Kidney epithelial cell (primary cell): Measurements from ENCODE around the gene ADM. TPM values are rescaled to one million over a fixed set of nuclear protein-coding genes. Genes with fewer than 3 reads are reported as not detected.

ENCODE experiments used
- DNase-seq: peaks from one replicate; pipeline ENCODE4 v3.0.0-alpha.2; 2010; ENCODE audit warnings: low read depth
- H3K27me3 ChIP-seq: 2 replicates; pipeline ENCODE4 v1.6.0; 2011; ENCODE audit warnings: low read length; ENCODE audit not compliant: control insufficient read depth, insufficient read depth
- H3K36me3 ChIP-seq: 2 replicates; pipeline ENCODE4 v1.5.1; 2011; ENCODE audit warnings: low read length; ENCODE audit not compliant: control insufficient read depth, insufficient read depth
- H3K4me3 ChIP-seq: 2 replicates; pipeline ENCODE4 v1.5.1; 2011; ENCODE audit warnings: low read depth, mild to moderate bottlenecking, control low read depth, low read length
- total RNA-seq: library from RNA; depleted of rRNA; stranded (reverse); fragments of >200 nt; gene quantifications from 2 replicates; pipeline ENCODE4 v1.2.3, GENCODE V29; 2015
- TF ChIP-seq, protein P1 (sequence below): IDR thresholded peaks from 2 replicates; pipeline ENCODE4 v1.5.1; 2011; ENCODE audit warnings: mild to moderate bottlenecking, moderate library complexity, low read length, control low read depth, inconsistent platforms; ENCODE audit not compliant: insufficient read depth, poor library complexity, severe bottlenecking

ADM gene
- total RNA-seq, 1 donor from 2014 or later = 68.1 TPM

DNA sequence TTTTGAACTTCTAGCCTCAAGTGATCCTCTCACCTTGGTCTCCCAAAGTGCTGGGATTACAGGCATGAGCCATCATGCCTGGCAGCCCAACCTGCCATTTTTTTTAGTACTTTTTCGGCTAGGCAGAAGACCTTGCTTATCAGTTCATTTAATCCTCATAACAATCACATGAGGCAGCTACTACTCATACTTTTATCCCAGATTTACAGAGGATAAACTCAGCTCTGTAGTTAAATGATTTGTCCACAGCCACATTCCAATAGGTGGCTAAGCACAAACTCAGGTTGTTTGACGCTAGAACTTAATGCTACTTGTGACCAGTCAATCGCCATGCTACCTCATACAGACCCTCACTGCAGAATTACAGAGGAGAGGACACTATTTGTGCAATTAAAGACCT, 38.9 kb upstream of the ADM start:
- no peak overlapping the region for H3K4me3 ChIP-seq
- H3K36me3 ChIP-seq = no peaks in the 10 kb centered on the region
- no peaks in the 10 kb centered on the region for H3K27me3 ChIP-seq
- DNase-seq = no peak
- TF ChIP-seq, protein P1, sequence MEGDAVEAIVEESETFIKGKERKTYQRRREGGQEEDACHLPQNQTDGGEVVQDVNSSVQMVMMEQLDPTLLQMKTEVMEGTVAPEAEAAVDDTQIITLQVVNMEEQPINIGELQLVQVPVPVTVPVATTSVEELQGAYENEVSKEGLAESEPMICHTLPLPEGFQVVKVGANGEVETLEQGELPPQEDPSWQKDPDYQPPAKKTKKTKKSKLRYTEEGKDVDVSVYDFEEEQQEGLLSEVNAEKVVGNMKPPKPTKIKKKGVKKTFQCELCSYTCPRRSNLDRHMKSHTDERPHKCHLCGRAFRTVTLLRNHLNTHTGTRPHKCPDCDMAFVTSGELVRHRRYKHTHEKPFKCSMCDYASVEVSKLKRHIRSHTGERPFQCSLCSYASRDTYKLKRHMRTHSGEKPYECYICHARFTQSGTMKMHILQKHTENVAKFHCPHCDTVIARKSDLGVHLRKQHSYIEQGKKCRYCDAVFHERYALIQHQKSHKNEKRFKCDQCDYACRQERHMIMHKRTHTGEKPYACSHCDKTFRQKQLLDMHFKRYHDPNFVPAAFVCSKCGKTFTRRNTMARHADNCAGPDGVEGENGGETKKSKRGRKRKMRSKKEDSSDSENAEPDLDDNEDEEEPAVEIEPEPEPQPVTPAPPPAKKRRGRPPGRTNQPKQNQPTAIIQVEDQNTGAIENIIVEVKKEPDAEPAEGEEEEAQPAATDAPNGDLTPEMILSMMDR = no peak

DNA sequence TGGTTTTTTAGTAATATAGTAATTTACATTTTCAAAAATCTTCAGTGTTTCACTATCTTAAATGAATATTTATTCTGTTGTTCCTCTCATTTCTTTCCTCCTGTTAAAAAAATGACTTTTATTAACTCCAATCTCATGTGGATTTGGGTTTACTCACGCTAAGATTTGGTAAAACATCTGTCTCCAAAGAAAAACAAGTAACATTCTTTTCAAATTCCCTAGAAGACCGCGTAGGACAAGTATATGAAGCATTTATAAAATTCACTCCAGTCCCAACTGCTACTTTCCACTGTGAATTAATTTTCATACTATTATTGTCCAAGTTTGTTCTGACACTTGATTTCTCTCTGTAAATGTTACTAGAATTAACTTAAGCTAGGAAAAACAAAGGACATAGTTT, 37.1 kb upstream of the ADM start:
- no peak overlapping the region for H3K4me3 ChIP-seq
- H3K36me3 ChIP-seq = no peaks in the 10 kb centered on the region
- TF ChIP-seq, protein P1 = no peak
- H3K27me3 ChIP-seq = no peaks in the 10 kb centered on the region
- no peak for DNase-seq

DNA sequence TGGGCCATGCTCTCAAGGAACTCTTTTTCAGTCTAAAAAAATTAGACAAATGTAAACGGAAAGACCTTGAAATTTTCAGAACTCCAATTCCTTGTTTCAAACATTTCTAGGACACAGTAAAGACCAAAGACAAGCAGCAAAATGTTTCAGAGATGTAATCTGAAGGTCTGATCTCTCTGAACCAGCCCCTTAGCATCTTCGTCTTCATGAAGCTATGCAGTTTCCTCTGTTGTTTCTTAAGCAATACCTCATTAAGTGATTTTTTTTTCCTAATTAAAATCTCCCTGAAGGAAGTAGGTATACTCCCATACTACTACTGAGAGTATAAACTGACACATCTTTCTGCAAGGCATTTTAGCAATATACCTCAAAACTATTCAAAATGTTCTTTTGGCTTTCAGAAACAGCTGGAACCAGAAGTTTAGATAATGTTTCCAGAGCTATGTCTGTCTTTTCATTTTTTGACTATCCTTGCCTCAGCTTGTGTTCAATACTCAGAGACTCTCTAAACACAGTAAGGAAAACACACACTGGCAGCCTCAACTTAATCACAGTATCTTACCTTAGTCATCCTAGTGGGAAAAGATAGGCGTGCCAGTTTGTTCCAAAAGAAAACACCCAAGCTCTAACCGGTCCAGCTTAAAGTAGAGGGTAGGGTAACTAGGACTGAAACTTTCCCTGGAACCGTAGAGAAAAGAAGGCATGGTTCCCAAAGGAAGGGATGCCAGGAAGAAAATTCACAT, 36.0 kb upstream of the ADM start:
- DNase-seq = no peak

DNA sequence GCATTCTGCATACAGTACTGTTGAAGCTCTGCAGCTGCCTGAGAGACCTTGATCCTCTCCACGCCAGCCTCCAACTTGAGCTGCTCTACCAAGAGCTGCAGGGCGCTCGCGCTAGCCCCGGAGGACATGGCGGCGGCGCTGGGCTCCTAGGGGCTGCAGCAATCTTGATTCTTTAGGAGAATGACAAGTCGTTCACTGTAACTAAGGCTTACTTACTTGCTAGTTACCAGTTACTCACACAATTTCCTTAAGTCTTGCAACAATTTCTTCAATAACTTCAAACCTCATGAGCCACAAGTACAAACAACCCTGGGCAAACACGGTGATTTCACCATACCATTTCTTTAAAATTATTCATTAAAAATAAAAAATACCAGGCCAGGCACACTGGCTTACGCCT, 32.7 kb upstream of the ADM start:
- DNase-seq = no peak
- TF ChIP-seq, protein P1 = no peak
- H3K36me3 ChIP-seq = no peaks in the 10 kb centered on the region
- no peak overlapping the region for H3K4me3 ChIP-seq
- H3K27me3 ChIP-seq = no peaks in the 10 kb centered on the region

More for the DNA sequence above, 36.0 kb upstream of the ADM start:
- Histone ChIP-seq H3K4me3 (no peak overlapping the region), H3K27me3 (no peaks in the 10 kb centered on the region), H3K36me3 (no peaks in the 10 kb centered on the region)
- TF ChIP-seq, protein P1 = no peak

DNA sequence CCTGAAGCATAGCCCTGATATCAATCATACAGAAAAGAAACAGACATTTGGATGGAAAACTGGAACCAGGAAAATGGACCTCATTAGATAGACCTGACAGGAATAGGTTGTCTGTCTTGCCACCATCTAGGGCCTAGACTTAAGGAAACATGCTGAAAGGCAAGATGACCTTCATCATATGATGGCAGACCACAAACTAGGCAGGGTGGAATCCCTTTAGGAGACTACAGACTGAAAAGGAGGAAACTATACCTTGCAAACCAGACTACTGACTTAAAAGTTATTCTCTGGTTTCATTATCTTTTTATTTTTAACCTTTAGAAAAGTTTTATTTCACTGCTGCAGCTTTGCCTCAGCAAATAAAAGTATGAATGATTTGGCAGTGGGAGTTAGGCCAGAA, 31.1 kb upstream of the ADM start:
- H3K36me3 ChIP-seq = no peaks in the 10 kb centered on the region
- TF ChIP-seq, protein P1 = no peak
- DNase-seq = no peak
- no peaks in the 10 kb centered on the region for H3K27me3 ChIP-seq
- no peak overlapping the region for H3K4me3 ChIP-seq

DNA sequence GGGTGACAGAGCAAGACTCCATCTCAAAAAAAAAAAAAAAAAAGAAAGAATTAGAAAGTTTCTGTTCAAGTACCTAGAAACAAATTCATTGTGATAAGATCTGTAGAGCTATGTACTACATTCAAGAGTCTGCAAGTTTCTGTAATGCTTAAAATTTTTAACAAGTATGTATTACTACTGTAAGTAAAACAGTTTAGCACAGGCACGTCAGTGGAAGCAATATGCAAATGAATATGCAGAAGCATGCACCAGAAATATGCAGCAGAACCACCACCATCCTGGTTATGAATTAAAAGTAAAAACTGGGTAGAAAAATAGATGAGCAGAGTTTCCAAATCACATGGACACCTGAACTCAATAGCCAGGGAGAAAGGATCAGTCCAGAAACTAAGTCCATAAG, 30.1 kb upstream of the ADM start:
- DNase-seq = no peak
- Histone ChIP-seq H3K4me3 (no peak overlapping the region), H3K27me3 (no peaks in the 10 kb centered on the region), H3K36me3 (no peaks in the 10 kb centered on the region)
- TF ChIP-seq, protein P1 = no peak
